ENCODE measurements around the gene SEMA7A.

The SEMA7A gene

GRCh38 chr15:74415966-74416916 lies 17.5 kb downstream of the SEMA7A start:
- DNase-seq (ENCODE audit: low read depth in 3 of 3): no peak

- DNase-seq (ENCODE audit: low read depth in 3 of 3): no peak
Measured at GRCh38 chr15:74414603-74415338, 19.0 kb downstream of the SEMA7A start.

- DNase-seq (ENCODE audit: low read depth in 3 of 3): no peak
Measured at GRCh38 chr15:74414081-74414580, 19.6 kb downstream of the SEMA7A start.

- DNase-seq (ENCODE audit: low read depth in 3 of 3): no peak
Measured at GRCh38 chr15:74413350-74414080, 20.2 kb downstream of the SEMA7A start.

- no peak for DNase-seq (ENCODE audit: low read depth in 3 of 3)
Measured at GRCh38 chr15:74412159-74412558, 21.6 kb downstream of the SEMA7A start.

GRCh38 chr15:74411686-74412085 lies 22.1 kb downstream of the SEMA7A start:
- DNase-seq (ENCODE audit: low read depth in 3 of 3): no peak

GRCh38 chr15:74410502-74410901 lies 23.3 kb downstream of the SEMA7A start:
- no peak for DNase-seq (ENCODE audit: low read depth in 3 of 3)

- DNase-seq (ENCODE audit: low read depth in 3 of 3): no peak
Measured at GRCh38 chr15:74409225-74409624, 24.5 kb downstream of the SEMA7A start.

GRCh38 chr15:74408815-74409214 lies 24.9 kb downstream of the SEMA7A start:
- DNase-seq (ENCODE audit: low read depth in 3 of 3): no peak

GRCh38 chr15:74408385-74408784 lies 25.4 kb downstream of the SEMA7A start:
- no peak for DNase-seq (ENCODE audit: low read depth in 3 of 3)

GRCh38 chr15:74406992-74407705 lies 26.6 kb downstream of the SEMA7A start:
- no peak for DNase-seq (ENCODE audit: low read depth in 3 of 3)

- no peak for DNase-seq (ENCODE audit: low read depth in 3 of 3)
Measured at GRCh38 chr15:74406517-74406916, 27.2 kb downstream of the SEMA7A start.

- no peak for DNase-seq (ENCODE audit: low read depth in 3 of 3)
Measured at GRCh38 chr15:74405823-74406222, 27.9 kb downstream of the SEMA7A start.

- DNase-seq (ENCODE audit: low read depth in 3 of 3): no peak
Measured at GRCh38 chr15:74403991-74404563, 29.7 kb downstream of the SEMA7A start.

GRCh38 chr15:74403588-74403919 lies 30.2 kb downstream of the SEMA7A start:
- DNase-seq (ENCODE audit: low read depth in 3 of 3): no peak

- peak; percentile 65 to 90 (median 68) for DNase-seq (ENCODE audit: low read depth in 3 of 3)
Measured at GRCh38 chr15:74402873-74403587, 30.7 kb downstream of the SEMA7A start.

GRCh38 chr15:74402337-74402841 lies 31.4 kb downstream of the SEMA7A start:
- DNase-seq (ENCODE audit: low read depth in 3 of 3): peak in 1 of 3 experiments; percentile 32

- peak in 1 of 3 experiments; percentile 57 for DNase-seq (ENCODE audit: low read depth in 3 of 3)
Measured at GRCh38 chr15:74400915-74401757, 32.6 kb downstream of the SEMA7A start.

GRCh38 chr15:74400313-74400860 lies 33.4 kb downstream of the SEMA7A start:
- no peak for DNase-seq (ENCODE audit: low read depth in 3 of 3)

Data from stimulated activated CD4-positive, alpha-beta T cell treated with anti-CD3 and anti-CD28 coated beads, TNF-alpha, amount 100 ng/mL, for 24 hours (primary cell).